Keratinocyte (primary cell): ENCODE results near the gene ACVR1B. TPM values are rescaled to one million over a fixed set of nuclear protein-coding genes. Genes with fewer than 3 reads are reported as not detected.

Experiments used
- DNase-seq: peaks from one replicate; pipeline ENCODE4 v3.0.0-alpha.2; 2011; ENCODE audit warnings: low read depth, missing footprints, low spot score
- FAIRE-seq: peaks from 2 replicates; lab custom pipeline; 2011; peaks lifted over from hg19 to GRCh38; lab: Jason Lieb, UNC
- H2AFZ ChIP-seq: 2 replicates; pipeline ENCODE4 v1.6.0; 2012; ENCODE audit warnings: low read length, control low read depth, inconsistent platforms; ENCODE audit not compliant: control insufficient read depth
- H3K27ac ChIP-seq: 2 replicates; pipeline ENCODE4 v1.5.1; 2011; ENCODE audit warnings: low read length; ENCODE audit not compliant: control insufficient read depth, insufficient read depth
- H3K27me3 ChIP-seq: 3 replicates; pipeline ENCODE4 v1.6.0; 2011; ENCODE audit warnings: low read length; ENCODE audit not compliant: control insufficient read depth, insufficient read depth; ENCODE audit errors: extremely low read depth
- H3K36me3 ChIP-seq, 2 experiments: 2 replicates in 1 of 2; 3 replicates in 1 of 2; pipeline ENCODE4 v1.5.1; 2011; ENCODE audit warnings: low read length in 2 of 2, mild to moderate bottlenecking in 1 of 2; ENCODE audit not compliant: control insufficient read depth in 2 of 2, insufficient read depth in 2 of 2; ENCODE audit errors: extremely low read depth in 1 of 2
- H3K4me1 ChIP-seq: 3 replicates; pipeline ENCODE4 v1.5.1; 2011; ENCODE audit warnings: low read length; ENCODE audit not compliant: control insufficient read depth, insufficient read depth; ENCODE audit errors: extremely low read depth
- H3K4me2 ChIP-seq: 3 replicates; pipeline ENCODE4 v1.6.0; 2011; ENCODE audit warnings: low read depth, low read length; ENCODE audit not compliant: control insufficient read depth, insufficient read depth; ENCODE audit errors: extremely low read depth
- H3K4me3 ChIP-seq, 3 experiments: fragments of 200-600 bp in 1 of 3; sonication (generic) in 1 of 3; 2 replicates in 2 of 3; 3 replicates in 1 of 3; pipeline ENCODE4 v1.5.1; 2011 to 2016; ENCODE audit warnings: low read length in 3 of 3, mild to moderate bottlenecking in 3 of 3, control low read depth in 2 of 3, inconsistent platforms in 1 of 3, low read depth in 1 of 3, mixed read lengths in 1 of 3, mixed run types in 1 of 3, moderate library complexity in 1 of 3; ENCODE audit not compliant: control insufficient read depth in 2 of 3, insufficient read depth in 2 of 3; ENCODE audit errors: extremely low read depth in 1 of 3
- H3K79me2 ChIP-seq: 2 replicates; pipeline ENCODE4 v1.6.0; 2012; ENCODE audit warnings: low read length; ENCODE audit not compliant: control insufficient read depth, insufficient read depth
- H3K9ac ChIP-seq: 3 replicates; pipeline ENCODE4 v1.6.0; 2011; ENCODE audit warnings: low read length; ENCODE audit not compliant: control insufficient read depth, insufficient read depth; ENCODE audit errors: extremely low read depth
- H3K9me1 ChIP-seq: 3 replicates; pipeline ENCODE4 v1.6.0; 2011; ENCODE audit warnings: low read length; ENCODE audit not compliant: control insufficient read depth, insufficient read depth; ENCODE audit errors: extremely low read depth
- H3K9me3 ChIP-seq: 2 replicates; pipeline ENCODE4 v1.5.1; 2012; ENCODE audit warnings: low read depth, low read length; ENCODE audit not compliant: control insufficient read depth
- H4K20me1 ChIP-seq: 3 replicates; pipeline ENCODE4 v1.6.0; 2011; ENCODE audit warnings: low read length; ENCODE audit not compliant: control insufficient read depth, insufficient read depth; ENCODE audit errors: extremely low read depth
- CTCF ChIP-seq, 3 experiments: IDR thresholded peaks in 1 of 3; conservative IDR thresholded peaks in 1 of 3; optimal IDR thresholded peaks in 1 of 3; 2 replicates in 2 of 3; 3 replicates in 1 of 3; pipeline versions ENCODE3 to v1.5.1; 2011; ENCODE audit warnings: low read length in 3 of 3, mild to moderate bottlenecking in 3 of 3, moderate library complexity in 2 of 3, control low read depth in 1 of 3, inconsistent platforms in 1 of 3; ENCODE audit not compliant: insufficient read depth in 2 of 3; ENCODE audit errors: extremely low read depth in 1 of 3
- EZH2 ChIP-seq: IDR thresholded peaks from one replicate; pipeline ENCODE4 v1.6.1; 2012; ENCODE audit warnings: inconsistent platforms, mild to moderate bottlenecking, low read length, moderate library complexity
- dilution Hi-C: fragments of 300-500 bp; cut with MboI; formaldehyde crosslinking; loops from one replicate; pipeline ENCODE4 v1.7.0; 2020; ENCODE audit warnings: low sequenced_read_pairs; ENCODE audit not compliant: extremely low pct_ligation_motif_present
- polyA plus RNA-seq, 5 experiments: library from polyadenylated mRNA; depleted of rRNA in 3 of 5; stranded (reverse) in 3 of 5; stranded (forward) in 1 of 5; unstranded in 1 of 5; fragments of >200 nt; gene quantifications; 1 replicate in 1 of 5; 2 replicates in 3 of 5; 3 replicates in 1 of 5; pipeline versions ENCODE4 v1.2.1 to v1.2.3, GENCODE V29; 2011 to 2012; ENCODE audit warnings: missing spikeins in 2 of 5, low read depth in 1 of 5, low replicate concordance in 1 of 5

The ACVR1B gene
- polyA plus RNA-seq, 1 donor (not counting 4 experiments of a cell fraction or from before 2014, with no cell fraction given) = 12.7 TPM

- no peaks in the 10 kb centered on the region for H3K79me2 ChIP-seq
- no peaks in the 10 kb centered on the region for H4K20me1 ChIP-seq
- H3K9ac ChIP-seq = no peak overlapping the region
- no peak overlapping the region for H3K4me3 ChIP-seq
- TF ChIP-seq CTCF (optimal IDR thresholded peaks at IDR 0.05 in 1 of 3, IDR thresholded peaks at IDR 0.05 in 1 of 3, conservative IDR thresholded peaks at IDR 0.05 in 1 of 3; ENCODE audit: extremely low read depth in 1 of 3, insufficient read depth in 2 of 3, low read length in 3 of 3) (no peak), EZH2 (no peak)
- DNase-seq = no peak
- H3K9me1 ChIP-seq = no peaks in the 10 kb centered on the region
- H3K27ac ChIP-seq = no peak overlapping the region
- peaks cover 9% of the 10 kb centered on the region for H3K4me1 ChIP-seq
- dilution Hi-C loops = no loop called here
- no peak overlapping the region for H3K4me2 ChIP-seq
- FAIRE-seq = no peak
- no peaks in the 10 kb centered on the region for H3K9me3 ChIP-seq
- no peak overlapping the region for H2AFZ ChIP-seq
- no peaks in the 10 kb centered on the region for H3K36me3 ChIP-seq
- H3K27me3 ChIP-seq = no peaks in the 10 kb centered on the region
Observed at GRCh38 chr12:51934080-51934479, 17.4 kb upstream of the ACVR1B start.

GRCh38 chr12:51937926-51938325 lies 13.6 kb upstream of the ACVR1B start:
- no peak overlapping the region for H2AFZ ChIP-seq
- no peaks in the 10 kb centered on the region for H3K9me3 ChIP-seq
- no peak for DNase-seq
- H3K9ac ChIP-seq = no peak overlapping the region
- FAIRE-seq = no peak
- H3K36me3 ChIP-seq = no peaks in the 10 kb centered on the region
- H3K9me1 ChIP-seq = no peaks in the 10 kb centered on the region
- H3K27ac ChIP-seq = no peak overlapping the region
- dilution Hi-C loops = no loop called here
- H3K4me2 ChIP-seq = no peak overlapping the region
- H4K20me1 ChIP-seq = no peaks in the 10 kb centered on the region
- no peak overlapping the region for H3K4me3 ChIP-seq
- TF ChIP-seq CTCF (optimal IDR thresholded peaks at IDR 0.05 in 1 of 3, IDR thresholded peaks at IDR 0.05 in 1 of 3, conservative IDR thresholded peaks at IDR 0.05 in 1 of 3; ENCODE audit: extremely low read depth in 1 of 3, insufficient read depth in 2 of 3, low read length in 3 of 3) (no peak), EZH2 (no peak)
- peaks cover 34% of the 10 kb centered on the region for H3K4me1 ChIP-seq
- no peaks in the 10 kb centered on the region for H3K27me3 ChIP-seq
- no peaks in the 10 kb centered on the region for H3K79me2 ChIP-seq
